Ectodermal cell (in vitro differentiated cells): ENCODE measurements around the gene ITPK1.

Source experiments
- H3K27ac ChIP-seq: 2 replicates; pipeline ENCODE4 v1.7.0; 2013; ENCODE audit warnings: mild to moderate bottlenecking, low read depth, low read length; ENCODE audit not compliant: insufficient read depth, poor library complexity, severe bottlenecking
- H3K27me3 ChIP-seq: 2 replicates; pipeline ENCODE4 v1.7.0; 2013; ENCODE audit warnings: mild to moderate bottlenecking, low read length; ENCODE audit not compliant: insufficient read depth, control insufficient read depth, poor library complexity, severe bottlenecking
- H3K36me3 ChIP-seq: one replicate; pipeline ENCODE4 v1.7.0; 2013; ENCODE audit warnings: low read length; ENCODE audit not compliant: control insufficient read depth, insufficient read depth
- H3K4me1 ChIP-seq: one replicate; pipeline ENCODE4 v1.7.0; 2013; ENCODE audit warnings: low read length; ENCODE audit not compliant: control insufficient read depth, insufficient read depth
- H3K4me3 ChIP-seq: 2 replicates; pipeline ENCODE4 v1.7.0; 2013; ENCODE audit warnings: low read depth, low read length, control low read depth; ENCODE audit not compliant: insufficient read depth
- H3K9me3 ChIP-seq: 2 replicates; pipeline ENCODE4 v1.7.0; 2013; ENCODE audit warnings: mild to moderate bottlenecking, low read length, moderate library complexity; ENCODE audit not compliant: control insufficient read depth
- WGBS, 2 experiments: methylation state at CpG; one replicate each; pipeline ENCODE4 v1.1.7; 2013; ENCODE audit warnings: missing lambda C conversion rate in 2 of 2; 5-methylcytosine and 5-hydroxymethylcytosine counted together

Gene ITPK1

DNA sequence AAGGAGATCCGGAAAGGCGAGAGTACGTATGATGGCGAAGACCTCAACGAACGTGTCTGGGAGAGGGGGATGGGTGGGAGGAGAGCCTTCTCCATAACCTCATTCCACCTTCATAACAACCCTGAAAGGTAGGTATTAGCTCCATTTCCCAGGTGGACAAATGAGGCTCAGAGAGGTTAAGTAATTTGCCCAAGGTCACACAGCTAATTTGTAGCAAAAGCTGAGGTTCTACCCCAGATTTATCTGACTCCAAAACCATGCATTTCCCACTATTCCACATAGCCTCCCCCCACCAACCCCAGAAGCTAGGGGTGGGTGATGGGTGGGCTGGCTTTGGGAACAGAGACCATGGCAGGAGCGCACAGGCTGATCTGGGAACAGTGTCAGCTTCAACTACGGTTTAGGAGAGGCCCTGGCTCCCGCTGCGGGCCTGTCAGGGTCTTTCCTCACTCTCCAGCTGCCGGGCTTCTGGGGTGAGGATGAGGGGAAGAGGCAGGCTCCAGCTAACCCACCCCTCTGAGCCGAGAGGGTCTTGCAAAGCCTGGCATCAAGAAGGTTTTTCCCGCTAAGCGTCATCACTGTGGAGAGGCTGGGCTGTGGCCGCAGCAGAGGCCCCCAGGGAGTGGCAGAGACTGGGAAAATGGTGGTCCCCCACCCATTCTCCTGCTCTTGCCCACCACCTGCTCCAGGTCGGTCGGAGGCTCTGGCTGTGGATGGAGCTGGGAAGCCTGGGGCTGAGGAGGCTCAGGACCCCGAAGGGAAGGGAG lies 183.9 kb downstream of the ITPK1 start:
- H3K9me3 ChIP-seq = no peaks in the 10 kb centered on the region
- 93 to 98% methylated on average over 15 to 16 of the region's 18 CpGs for WGBS, 2 experiments
- H3K27ac ChIP-seq = no peak overlapping the region
- no peak overlapping the region for H3K4me3 ChIP-seq
- no peaks in the 10 kb centered on the region for H3K36me3 ChIP-seq
- no peaks in the 10 kb centered on the region for H3K27me3 ChIP-seq
- no peaks in the 10 kb centered on the region for H3K4me1 ChIP-seq

DNA sequence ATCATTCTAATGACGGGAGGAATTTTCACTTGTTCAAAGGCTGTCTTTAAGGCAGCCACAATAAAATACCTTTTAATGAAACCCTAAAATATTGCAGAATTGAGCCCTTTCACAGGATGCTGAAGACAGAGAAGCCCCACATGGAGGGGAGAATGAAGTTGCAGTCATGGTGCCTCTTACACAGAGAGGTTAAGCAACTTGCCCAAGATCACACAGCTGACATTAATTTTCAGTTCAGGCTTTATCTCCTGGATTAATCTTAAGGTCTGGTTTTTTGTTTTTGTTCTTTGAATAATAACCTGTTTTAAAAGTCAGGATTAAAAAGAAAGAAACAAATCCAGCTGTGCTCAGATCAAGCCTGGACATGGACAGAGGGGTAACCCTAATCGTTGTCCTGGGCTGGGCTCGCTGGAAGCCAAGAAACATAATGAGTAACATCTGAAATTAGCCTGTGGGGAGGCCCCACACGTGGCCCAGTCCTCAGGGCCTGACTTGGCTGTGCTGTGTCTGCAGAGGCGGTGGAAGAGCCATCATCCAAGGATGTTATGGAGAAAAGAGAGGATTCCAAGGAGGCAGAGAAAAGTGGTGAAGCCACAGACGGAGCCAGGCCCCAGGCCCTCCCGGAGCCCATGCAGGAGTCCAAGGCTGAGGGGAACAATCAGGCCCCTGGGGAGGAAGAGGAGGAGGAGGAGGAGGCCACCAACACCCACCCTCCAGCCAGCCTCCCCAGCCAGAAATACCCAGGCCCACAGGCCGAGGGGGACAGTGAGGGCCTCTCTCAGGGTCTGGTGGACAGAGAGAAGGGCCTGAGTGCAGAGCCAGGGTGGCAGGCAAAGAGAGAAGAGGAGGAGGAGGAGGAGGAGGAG lies 184.8 kb downstream of the ITPK1 start:
- Histone ChIP-seq H3K9me3 (no peaks in the 10 kb centered on the region), H3K4me3 (no peak overlapping the region), H3K27ac (no peak overlapping the region), H3K27me3 (no peaks in the 10 kb centered on the region), H3K4me1 (no peaks in the 10 kb centered on the region), H3K36me3 (no peaks in the 10 kb centered on the region)
- WGBS, 2 experiments = 91% methylated on average over 8 of the region's 8 CpGs

DNA sequence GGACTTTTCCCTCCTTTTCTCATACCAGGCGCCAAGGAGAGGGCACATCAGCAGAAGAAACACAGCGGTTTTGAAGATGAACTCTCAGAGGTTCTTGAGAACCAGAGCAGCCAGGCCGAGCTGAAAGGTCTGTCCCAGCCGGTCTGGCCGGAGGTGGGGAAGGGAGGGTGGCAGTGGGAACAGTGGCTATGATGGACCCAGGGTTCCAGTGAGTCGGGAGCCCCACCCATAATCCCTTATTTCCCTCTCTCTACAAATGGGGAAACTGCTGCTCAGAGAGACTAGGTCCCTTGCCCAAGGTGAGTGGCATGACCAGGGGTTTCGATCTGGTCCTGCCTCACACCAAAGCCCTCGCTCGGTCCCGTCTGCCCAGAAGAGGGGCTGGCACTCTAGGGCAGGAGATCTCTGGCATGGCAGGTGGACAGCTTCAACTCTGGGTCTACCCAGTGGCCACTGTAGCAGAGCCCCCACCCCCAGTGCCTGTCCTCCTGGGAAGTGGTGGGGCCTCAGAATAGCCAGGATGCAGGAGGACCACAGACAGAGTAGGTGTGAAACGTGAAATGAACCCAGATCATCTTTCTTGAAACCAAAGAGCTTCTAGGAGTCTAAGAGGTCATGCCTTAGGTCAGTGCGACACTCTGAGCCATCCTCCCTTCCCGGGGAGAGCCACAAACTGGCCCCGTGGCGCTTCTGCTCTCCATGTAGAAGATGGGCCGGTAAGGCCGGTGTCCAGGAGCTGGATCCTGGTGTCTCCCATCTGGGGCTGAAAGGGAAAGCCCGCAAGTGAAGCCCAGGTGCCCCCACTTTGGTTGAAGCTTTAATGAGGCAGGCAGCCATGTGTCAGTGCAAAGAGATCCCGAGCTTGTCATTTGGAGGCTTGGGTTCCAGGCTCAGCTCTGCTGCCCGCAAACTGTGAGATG lies 185.8 kb downstream of the ITPK1 start:
- no peak overlapping the region for H3K27ac ChIP-seq
- no peaks in the 10 kb centered on the region for H3K4me1 ChIP-seq
- no peaks in the 10 kb centered on the region for H3K36me3 ChIP-seq
- no peaks in the 10 kb centered on the region for H3K9me3 ChIP-seq
- H3K27me3 ChIP-seq = peaks cover 4% of the 10 kb centered on the region
- no peak overlapping the region for H3K4me3 ChIP-seq
- 92% methylated on average over 20 of the region's 20 CpGs for WGBS, 2 experiments

- no peak overlapping the region for H3K4me3 ChIP-seq
- 91 to 92% methylated on average over 12 of the region's 12 CpGs for WGBS, 2 experiments
- no peaks in the 10 kb centered on the region for H3K4me1 ChIP-seq
- H3K9me3 ChIP-seq = no peaks in the 10 kb centered on the region
- no peak overlapping the region for H3K27ac ChIP-seq
- no peaks in the 10 kb centered on the region for H3K36me3 ChIP-seq
- peaks cover 13% of the 10 kb centered on the region for H3K27me3 ChIP-seq
These were observed 186.6 kb downstream of the ITPK1 start for GRCh38 chr14:92928961-92929688.

DNA sequence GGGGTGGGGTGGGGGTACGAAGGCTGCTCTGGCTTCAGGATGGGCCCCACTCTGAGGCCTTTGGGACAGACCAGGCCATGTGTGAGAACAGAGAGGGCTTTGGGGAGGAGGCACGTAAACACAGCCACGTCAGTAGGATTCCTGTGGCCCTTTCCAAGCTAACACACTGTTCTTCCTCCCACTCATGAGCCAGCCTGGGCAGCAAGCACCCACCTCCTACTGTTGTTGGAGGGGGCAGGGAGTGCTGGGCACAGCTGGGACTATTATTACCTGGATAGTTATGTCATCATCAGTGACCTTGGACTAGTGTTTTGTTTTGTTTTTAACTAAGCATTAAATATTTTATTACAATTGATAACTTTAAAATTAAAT lies 187.5 kb downstream of the ITPK1 start:
- 86 to 93% methylated on average over 3 of the region's 3 CpGs for WGBS, 2 experiments
- Histone ChIP-seq H3K4me3 (no peak overlapping the region), H3K27me3 (peaks cover 20% of the 10 kb centered on the region), H3K9me3 (no peaks in the 10 kb centered on the region), H3K27ac (no peak overlapping the region), H3K4me1 (no peaks in the 10 kb centered on the region), H3K36me3 (no peaks in the 10 kb centered on the region)

GRCh38 chr14:92927349-92928257 lies 188.1 kb downstream of the ITPK1 start:
- 86% methylated on average over 14 of the region's 14 CpGs for WGBS, 2 experiments
- H3K27ac ChIP-seq = no peak overlapping the region
- no peaks in the 10 kb centered on the region for H3K4me1 ChIP-seq
- H3K9me3 ChIP-seq = no peaks in the 10 kb centered on the region
- no peak overlapping the region for H3K4me3 ChIP-seq
- H3K27me3 ChIP-seq = peaks cover 26% of the 10 kb centered on the region
- H3K36me3 ChIP-seq = no peaks in the 10 kb centered on the region

- H3K4me1 ChIP-seq = no peaks in the 10 kb centered on the region
These were observed 188.8 kb downstream of the ITPK1 start for GRCh38 chr14:92926931-92927330.

DNA sequence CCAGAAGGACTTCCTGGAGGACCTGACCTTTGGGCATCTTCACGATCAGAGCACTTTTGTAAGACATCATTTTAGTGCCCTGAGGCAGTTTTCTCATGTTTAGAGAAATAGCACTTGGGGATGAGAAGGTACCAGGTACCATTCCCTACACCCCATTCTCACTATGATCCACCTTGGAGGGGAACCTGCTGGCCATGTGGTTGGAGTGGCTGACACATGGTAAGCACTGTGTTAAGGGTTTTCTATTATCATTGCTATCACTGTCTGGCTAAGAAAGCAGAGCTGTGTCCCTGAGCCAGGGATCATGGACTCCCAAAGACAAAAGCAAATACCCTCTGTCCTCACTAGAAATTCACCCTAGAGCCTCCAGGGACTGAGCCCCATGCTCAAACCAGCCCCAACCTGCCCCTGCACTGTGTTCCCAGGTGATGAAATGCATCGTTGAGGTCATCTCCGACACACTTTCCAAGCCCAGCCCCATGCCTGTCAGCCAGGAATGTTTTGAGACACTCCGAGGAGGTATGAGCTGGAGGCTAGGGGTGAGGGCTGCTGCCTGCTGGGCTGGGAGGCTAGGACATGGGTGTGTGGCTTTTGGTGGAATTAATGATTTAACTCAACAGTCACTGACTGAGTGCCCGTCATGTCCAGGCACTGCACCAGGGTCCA lies 189.4 kb downstream of the ITPK1 start:
- H3K36me3 ChIP-seq = no peaks in the 10 kb centered on the region
- 85 to 86% methylated on average over 5 of the region's 5 CpGs for WGBS, 2 experiments
- no peaks in the 10 kb centered on the region for H3K4me1 ChIP-seq
- H3K27ac ChIP-seq = no peak overlapping the region
- H3K9me3 ChIP-seq = no peaks in the 10 kb centered on the region
- no peak overlapping the region for H3K4me3 ChIP-seq
- peaks cover 38% of the 10 kb centered on the region for H3K27me3 ChIP-seq

More at GRCh38 chr14:92926931-92927330, 188.8 kb downstream of the ITPK1 start:
- no peaks in the 10 kb centered on the region for H3K9me3 ChIP-seq
- H3K27me3 ChIP-seq = peaks cover 33% of the 10 kb centered on the region
- H3K27ac ChIP-seq = no peak overlapping the region
- WGBS, 2 experiments = 88 to 89% methylated on average over 3 of the region's 3 CpGs
- no peaks in the 10 kb centered on the region for H3K36me3 ChIP-seq
- no peak overlapping the region for H3K4me3 ChIP-seq
